Loucy (cell line): ENCODE data around the gene OXLD1.

Experiments used
- H2AFZ ChIP-seq: fragments of 200-600 bp; sonication (generic); 2 replicates; pipeline ENCODE4 v1.6.0; 2016; ENCODE audit warnings: antibody characterized with exemption, mild to moderate bottlenecking, low read length, moderate library complexity
- H3F3A ChIP-seq: fragments of 200-600 bp; 2 replicates; pipeline ENCODE4 v1.6.0; 2016; ENCODE audit warnings: antibody characterized with exemption, low read depth, mild to moderate bottlenecking
- H3K27me3 ChIP-seq: fragments of 200-600 bp; sonication (generic); 2 replicates; pipeline ENCODE4 v1.6.1; 2014; ENCODE audit warnings: low read length, mild to moderate bottlenecking; ENCODE audit not compliant: insufficient read depth, poor library complexity, severe bottlenecking
- H3K36me3 ChIP-seq: fragments of 200-600 bp; sonication (generic); 2 replicates; pipeline ENCODE4 v1.6.1; 2016; ENCODE audit warnings: low read length; ENCODE audit not compliant: insufficient read depth
- H3K4me1 ChIP-seq: fragments of 200-600 bp; sonication (generic); 2 replicates; pipeline ENCODE4 v1.5.1; 2014; ENCODE audit warnings: low read length, mild to moderate bottlenecking; ENCODE audit not compliant: insufficient read depth, poor library complexity, severe bottlenecking
- H3K4me2 ChIP-seq: fragments of 200-600 bp; sonication (generic); 2 replicates; pipeline ENCODE4 v1.6.0; 2014; ENCODE audit warnings: antibody characterized with exemption, low read length, low read depth, mild to moderate bottlenecking; ENCODE audit not compliant: poor library complexity, severe bottlenecking
- H3K4me3 ChIP-seq: fragments of 200-600 bp; sonication (generic); 2 replicates; pipeline ENCODE4 v1.5.1; 2014; ENCODE audit warnings: low read length, mild to moderate bottlenecking, mixed read lengths; ENCODE audit not compliant: poor library complexity, severe bottlenecking
- H3K79me2 ChIP-seq: fragments of 200-600 bp; sonication (generic); 2 replicates; pipeline ENCODE4 v1.6.1; 2014; ENCODE audit warnings: low read length; ENCODE audit not compliant: insufficient read depth
- H3K9ac ChIP-seq: fragments of 200-600 bp; sonication (generic); 2 replicates; pipeline ENCODE4 v1.6.0; 2014; ENCODE audit warnings: mild to moderate bottlenecking, low read depth, low read length, moderate library complexity; ENCODE audit not compliant: poor library complexity, severe bottlenecking
- H3K9me2 ChIP-seq: fragments of 200-600 bp; sonication (generic); replicated peaks from 2 replicates; pipeline ENCODE4 v1.6.1; 2016; ENCODE audit warnings: low read depth, low read length, mixed read lengths
- H3K9me3 ChIP-seq: fragments of 200-600 bp; sonication (generic); 2 replicates; pipeline ENCODE4 v1.6.1; 2014; ENCODE audit warnings: mild to moderate bottlenecking, antibody characterized with exemption, low read length, low read depth; ENCODE audit not compliant: insufficient read depth
- H4K20me1 ChIP-seq: fragments of 200-600 bp; sonication (generic); 2 replicates; pipeline ENCODE4 v1.6.0; 2014; ENCODE audit warnings: antibody characterized with exemption, low read length, mild to moderate bottlenecking; ENCODE audit not compliant: insufficient read depth, poor library complexity, severe bottlenecking
- EZH2phosphoT487 ChIP-seq: fragments of 200-600 bp; IDR thresholded peaks from 2 replicates; pipeline ENCODE4 v1.6.1; 2018; ENCODE audit warnings: antibody characterized with exemption, mild to moderate bottlenecking, moderate library complexity, borderline replicate concordance
- TF ChIP-seq, protein P1 (sequence below): fragments of 200-600 bp; sonication (generic); conservative IDR thresholded peaks from 2 replicates; pipeline ENCODE4 v1.5.1; 2014; ENCODE audit warnings: mild to moderate bottlenecking, antibody characterized with exemption, low read length

The OXLD1 gene

GRCh38 chr17:81691196-81691595 is 24.8 kb upstream of the OXLD1 start:
- no peak for TF ChIP-seq EZH2phosphoT487
- TF ChIP-seq, protein P1, sequence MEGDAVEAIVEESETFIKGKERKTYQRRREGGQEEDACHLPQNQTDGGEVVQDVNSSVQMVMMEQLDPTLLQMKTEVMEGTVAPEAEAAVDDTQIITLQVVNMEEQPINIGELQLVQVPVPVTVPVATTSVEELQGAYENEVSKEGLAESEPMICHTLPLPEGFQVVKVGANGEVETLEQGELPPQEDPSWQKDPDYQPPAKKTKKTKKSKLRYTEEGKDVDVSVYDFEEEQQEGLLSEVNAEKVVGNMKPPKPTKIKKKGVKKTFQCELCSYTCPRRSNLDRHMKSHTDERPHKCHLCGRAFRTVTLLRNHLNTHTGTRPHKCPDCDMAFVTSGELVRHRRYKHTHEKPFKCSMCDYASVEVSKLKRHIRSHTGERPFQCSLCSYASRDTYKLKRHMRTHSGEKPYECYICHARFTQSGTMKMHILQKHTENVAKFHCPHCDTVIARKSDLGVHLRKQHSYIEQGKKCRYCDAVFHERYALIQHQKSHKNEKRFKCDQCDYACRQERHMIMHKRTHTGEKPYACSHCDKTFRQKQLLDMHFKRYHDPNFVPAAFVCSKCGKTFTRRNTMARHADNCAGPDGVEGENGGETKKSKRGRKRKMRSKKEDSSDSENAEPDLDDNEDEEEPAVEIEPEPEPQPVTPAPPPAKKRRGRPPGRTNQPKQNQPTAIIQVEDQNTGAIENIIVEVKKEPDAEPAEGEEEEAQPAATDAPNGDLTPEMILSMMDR: no peak
- H3K4me2 ChIP-seq: no peak overlapping the region
- H3K79me2 ChIP-seq: peaks cover 33% of the 10 kb centered on the region
- peaks cover under 1% of the 10 kb centered on the region for H4K20me1 ChIP-seq
- H3K4me3 ChIP-seq: no peak overlapping the region
- H3K9me3 ChIP-seq: no peaks in the 10 kb centered on the region
- peaks cover 83% of the 10 kb centered on the region; the same call in 1 of the 2 replicates for H3K36me3 ChIP-seq
- no peaks in the 10 kb centered on the region for H3K27me3 ChIP-seq
- H3F3A ChIP-seq: no peaks in the 10 kb centered on the region
- H2AFZ ChIP-seq: no peak overlapping the region
- H3K9ac ChIP-seq: no peak overlapping the region
- H3K9me2 ChIP-seq: no peaks in the 10 kb centered on the region
- H3K4me1 ChIP-seq: no peaks in the 10 kb centered on the region

GRCh38 chr17:81690549-81690948 is 24.1 kb upstream of the OXLD1 start:
- no peak overlapping the region for H3K4me2 ChIP-seq
- peaks cover 2% of the 10 kb centered on the region for H3K4me1 ChIP-seq
- H3K4me3 ChIP-seq: no peak overlapping the region
- H3K9me3 ChIP-seq: no peaks in the 10 kb centered on the region
- no peaks in the 10 kb centered on the region for H3K27me3 ChIP-seq
- peaks cover 39% of the 10 kb centered on the region for H3K79me2 ChIP-seq
- no peak overlapping the region for H3K9ac ChIP-seq
- no peaks in the 10 kb centered on the region for H3F3A ChIP-seq
- H3K9me2 ChIP-seq: no peaks in the 10 kb centered on the region
- H2AFZ ChIP-seq: no peak overlapping the region
- peaks cover 6% of the 10 kb centered on the region for H4K20me1 ChIP-seq
- no peak for TF ChIP-seq EZH2phosphoT487
- TF ChIP-seq, protein P1: no peak
- peaks cover 80% of the 10 kb centered on the region; the same call in 1 of the 2 replicates for H3K36me3 ChIP-seq

DNA sequence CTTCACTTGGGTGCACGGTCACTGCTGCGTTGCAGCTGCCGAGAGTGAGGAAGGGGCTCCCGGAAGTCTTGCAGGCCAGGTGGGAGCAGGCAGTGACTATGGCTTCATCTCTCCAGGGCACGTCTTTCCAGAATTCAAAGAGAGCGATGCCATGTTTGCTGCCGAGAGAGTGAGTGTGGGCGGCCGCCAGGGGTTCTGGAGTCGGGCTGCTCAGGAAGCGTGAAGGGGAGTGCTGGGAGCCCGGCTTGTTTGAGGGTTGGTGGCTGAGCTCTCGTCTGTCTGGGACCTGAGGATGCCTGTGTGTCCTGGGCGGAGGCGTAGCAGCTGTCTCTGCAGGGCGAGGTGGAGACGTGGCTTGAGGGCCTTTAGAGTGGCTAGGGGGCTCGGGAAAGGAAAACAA is 23.7 kb upstream of the OXLD1 start:
- H3F3A ChIP-seq: no peaks in the 10 kb centered on the region
- H3K27me3 ChIP-seq: no peaks in the 10 kb centered on the region
- peaks cover 9% of the 10 kb centered on the region for H4K20me1 ChIP-seq
- no peak overlapping the region for H2AFZ ChIP-seq
- peaks cover 44% of the 10 kb centered on the region for H3K79me2 ChIP-seq
- H3K9me2 ChIP-seq: no peaks in the 10 kb centered on the region
- no peaks in the 10 kb centered on the region for H3K9me3 ChIP-seq
- H3K9ac ChIP-seq: no peak overlapping the region
- H3K4me1 ChIP-seq: peaks cover 7% of the 10 kb centered on the region
- H3K4me3 ChIP-seq: no peak overlapping the region
- no peak overlapping the region for H3K4me2 ChIP-seq
- TF ChIP-seq EZH2phosphoT487: no peak
- TF ChIP-seq, protein P1: no peak
- H3K36me3 ChIP-seq: peaks cover 75% of the 10 kb centered on the region; the same call in 1 of the 2 replicates
